ENCODE data around the gene BUB3. TPM values are rescaled to one million over a fixed set of nuclear protein-coding genes. Genes with fewer than 3 reads are reported as not detected.
A peak's percentile ranks its signal among the peaks of the same experiment; 100 is the strongest.

Gene BUB3
- total and polyA plus RNA-seq, 2 of the 8 experiments (the other 6 are each of a cell fraction or from before 2014, with no cell fraction given) = 183 to 207 TPM

- no peak for TF ChIP-seq USF2 (IDR thresholded peaks at IDR 0.05; ENCODE audit: low read length)
- no peak for TF ChIP-seq CEBPB (IDR thresholded peaks at IDR 0.05; ENCODE audit: low read depth, low read length)
- no peak for TF ChIP-seq CHD1 (IDR thresholded peaks at IDR 0.05; ENCODE audit: low read depth, low read length)
- TF ChIP-seq YY1 (IDR thresholded peaks at IDR 0.05; ENCODE audit: low read depth, low read length) = no peak
- TF ChIP-seq BRCA1 (IDR thresholded peaks at IDR 0.05; ENCODE audit: low read depth, low read length) = no peak
- no peak for TF ChIP-seq EGR1 (IDR thresholded peaks at IDR 0.05; ENCODE audit: borderline replicate concordance, low read depth, low read length)
- no peak for TF ChIP-seq ATF2 (IDR thresholded peaks at IDR 0.05; ENCODE audit: low read length)
- no peak for TF ChIP-seq TEAD4 (IDR thresholded peaks at IDR 0.05; ENCODE audit: low read depth, low read length)
- no peak for TF ChIP-seq SIN3A (conservative IDR thresholded peaks at IDR 0.05 in 1 of 2, IDR thresholded peaks at IDR 0.05 in 1 of 2; ENCODE audit: low read depth in 1 of 2, low read length in 2 of 2)
- TF ChIP-seq TAF1 (IDR thresholded peaks at IDR 0.05; ENCODE audit: low read depth, low read length) = no peak
- TF ChIP-seq NRF1 (IDR thresholded peaks at IDR 0.05; ENCODE audit: low read depth, low read length) = no peak
- TF ChIP-seq GABPA (IDR thresholded peaks at IDR 0.05; ENCODE audit: borderline replicate concordance, insufficient read depth, low read length) = no peak
- TF ChIP-seq TBP (IDR thresholded peaks at IDR 0.05; ENCODE audit: low read depth, low read length) = no peak
- no peak for TF ChIP-seq POLR2AphosphoS5 (IDR thresholded peaks at IDR 0.05; ENCODE audit: low read depth, low read length)
- TF ChIP-seq CTBP2 (IDR thresholded peaks at IDR 0.05; ENCODE audit: borderline replicate concordance, insufficient read depth, insufficient read length, low read length) = peak; percentile 13
- no peak for TF ChIP-seq FOSL1 (IDR thresholded peaks at IDR 0.05; ENCODE audit: insufficient read depth, low read depth, low read length)
- no peak for TF ChIP-seq KDM1A (IDR thresholded peaks at IDR 0.05; ENCODE audit: borderline replicate concordance, low read length)
- TF ChIP-seq BACH1 (IDR thresholded peaks at IDR 0.05; ENCODE audit: low read length) = no peak
- TF ChIP-seq KDM4A (IDR thresholded peaks at IDR 0.05; ENCODE audit: low read depth, low read length, severe bottlenecking) = peak; percentile 20
- TF ChIP-seq SP4 (IDR thresholded peaks at IDR 0.05; ENCODE audit: low read length) = no peak
- no peak for TF ChIP-seq POLR2A (IDR thresholded peaks at IDR 0.05; ENCODE audit: control extremely low read depth in 1 of 2, low read depth in 2 of 2, low read length in 2 of 2)
- no peak for TF ChIP-seq SRF (IDR thresholded peaks at IDR 0.05; ENCODE audit: low read depth, low read length)
- no peak for TF ChIP-seq BCL11A (IDR thresholded peaks at IDR 0.05; ENCODE audit: low read depth in 2 of 2, low read length in 2 of 2)
- no peak for TF ChIP-seq POU5F1 (IDR thresholded peaks at IDR 0.05; ENCODE audit: low read depth, low read length)
- TF ChIP-seq SP2 (IDR thresholded peaks at IDR 0.05; ENCODE audit: low read length) = no peak
Observed at GRCh38 chr10:123134915-123135414, 19.2 kb upstream of the BUB3 start (continued).

Data from H1 (cell line).